BLaER1 treated with 17β-estradiol and CSF1 and Interleukin-3, amounts not matched to agents 10 nM and 100 nM (cell line): ENCODE data around the gene SCARF1.
A peak's percentile ranks its signal among the peaks of the same experiment; 100 is the strongest.

Source experiments
- H3K27ac ChIP-seq, 11 experiments: shearing (Covaris generic); formaldehyde crosslinking; 2 replicates each; pipeline ENCODE4 v1.8.1; 2022
- H3K27me3 ChIP-seq, 11 experiments: shearing (Covaris generic); formaldehyde crosslinking; 2 replicates each; pipeline ENCODE4 v1.8.1; 2022
- H3K36me3 ChIP-seq, 11 experiments: shearing (Covaris generic); formaldehyde crosslinking; 2 replicates each; pipeline ENCODE4 v1.8.1; 2022
- H3K4me1 ChIP-seq, 10 experiments: shearing (Covaris generic); formaldehyde crosslinking; 2 replicates each; pipeline ENCODE4 v1.8.1; 2022
- H3K4me2 ChIP-seq, 11 experiments: shearing (Covaris generic); formaldehyde crosslinking; 2 replicates each; pipeline ENCODE4 v1.8.1; 2022
- H3K4me3 ChIP-seq, 10 experiments: shearing (Covaris generic); formaldehyde crosslinking; 2 replicates each; pipeline ENCODE4 v1.8.1; 2022
- H3K9ac ChIP-seq, 11 experiments: shearing (Covaris generic); formaldehyde crosslinking; 2 replicates each; pipeline ENCODE4 v1.8.1; 2022
- H3K9me3 ChIP-seq, 11 experiments: shearing (Covaris generic); formaldehyde crosslinking; replicated peaks in 1 of 11; 2 replicates each; pipeline ENCODE4 v1.8.1; 2022
- H4K20me1 ChIP-seq, 11 experiments: shearing (Covaris generic); formaldehyde crosslinking; 2 replicates each; pipeline ENCODE4 v1.8.1; 2022
- Cebpa-rat ChIP-seq, 11 experiments: shearing (Covaris generic); IDR thresholded peaks; 2 replicates each; pipeline ENCODE4 v1.8.1; 2022

SCARF1 gene

DNA sequence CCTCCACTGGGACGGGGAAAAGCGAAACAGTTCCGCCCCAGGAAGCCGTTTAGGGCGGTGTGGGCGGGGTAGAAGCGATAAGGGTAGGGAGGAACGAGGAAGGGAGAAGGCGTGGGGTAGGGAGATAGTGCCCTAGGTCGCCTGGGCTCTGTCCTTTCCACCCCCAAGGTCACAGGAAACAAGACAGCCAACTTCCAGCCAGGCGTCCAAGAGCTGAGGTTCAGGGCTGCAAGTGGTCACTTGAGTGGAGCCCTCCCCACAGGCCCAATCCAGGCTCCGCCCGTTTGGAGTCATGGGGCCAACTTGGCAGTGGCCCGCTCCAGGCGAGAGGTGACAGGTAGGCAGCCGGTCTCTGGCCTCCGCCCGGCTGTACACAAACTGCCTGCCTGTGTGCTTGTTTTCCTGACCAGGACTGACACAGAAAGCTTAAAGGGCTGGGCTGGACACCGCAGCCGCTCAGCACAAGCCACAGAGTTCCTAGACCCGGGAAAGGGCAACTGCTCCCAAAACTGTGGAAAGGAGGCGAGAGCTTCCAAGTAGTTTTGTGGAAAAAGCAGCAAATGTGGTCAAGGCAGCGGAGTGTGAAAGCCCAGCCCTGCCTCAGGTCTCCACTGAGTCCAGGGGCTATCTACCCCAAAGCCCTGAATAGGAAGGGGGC is 4.4 kb upstream of the SCARF1 start, which contains the start of gene RILP:
TSS of gene RILP (minus strand) at position 23 of the 658 bp plus-strand sequence. CDS start 62 bp downstream, outside the sequence.
- peaks cover 50 to 57% (median 51%) of the 10 kb centered on the region in 11 experiments for H3K36me3 ChIP-seq

DNA sequence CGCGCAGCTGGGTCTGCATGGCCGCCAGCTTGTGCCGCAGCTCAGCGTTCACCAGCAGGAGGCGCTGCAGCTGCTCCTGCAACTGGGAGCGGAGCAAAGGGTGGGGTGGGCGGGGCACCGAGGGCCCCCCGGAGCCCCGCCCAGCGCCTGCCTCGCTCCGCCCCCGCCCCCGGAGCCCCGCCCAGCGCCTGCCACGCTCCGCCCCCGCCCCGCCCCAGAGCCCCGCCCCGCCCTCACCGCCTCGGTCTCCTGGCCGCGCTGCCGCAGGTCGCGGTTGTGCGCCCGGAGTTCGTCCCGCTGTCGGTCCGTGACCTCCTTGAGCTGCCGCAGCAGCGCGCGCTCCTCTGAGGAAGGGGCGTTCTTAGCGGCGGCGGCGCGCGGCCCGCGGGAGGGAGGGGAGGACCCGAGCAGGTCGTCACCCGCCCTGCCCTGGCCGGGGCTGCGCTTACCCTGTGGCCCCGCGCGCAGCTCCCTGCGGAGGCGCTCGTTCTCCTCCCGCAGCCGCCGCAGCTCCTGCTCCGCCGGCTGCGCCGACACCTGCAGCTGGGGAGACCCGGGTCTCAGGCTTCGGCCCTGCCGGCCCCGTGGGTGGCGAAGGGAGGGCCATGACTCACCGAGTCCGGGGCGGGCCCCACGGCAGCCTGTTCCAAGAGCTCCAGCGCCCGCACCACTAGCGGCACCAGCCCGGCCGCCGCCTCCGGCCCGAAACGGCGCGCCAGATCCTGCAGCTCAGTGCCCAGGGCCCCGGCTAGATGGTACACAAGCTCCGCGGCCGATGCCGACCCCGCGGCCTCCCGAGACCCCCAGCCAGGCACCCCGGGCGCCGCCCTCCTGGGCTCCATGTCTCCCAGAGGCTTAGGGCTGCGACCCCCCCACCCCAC is 3.7 kb upstream of the SCARF1 start:
- H3K4me3 ChIP-seq: peak overlapping the region; percentile 58 to 80 (median 68)
- no peaks in the 10 kb centered on the region for H3K27me3 ChIP-seq
- H3K36me3 ChIP-seq: peaks cover 43 to 49% (median 43%) of the 10 kb centered on the region in 11 experiments
- no peak for TF ChIP-seq Cebpa-rat (IDR thresholded peaks at IDR 0.05)
- H3K4me2 ChIP-seq: peak overlapping the region; percentile 95 to 100 (median 99)
- H3K4me1 ChIP-seq: peaks cover 57 to 79% (median 69%) of the 10 kb centered on the region in 10 experiments
- H4K20me1 ChIP-seq: peaks cover 11 to 54% (median 44%) of the 10 kb centered on the region in 11 experiments; a peak in 20 of 22 replicates
- H3K27ac ChIP-seq: peak overlapping the region; percentile 65 to 88 (median 82); a peak in 21 of 22 replicates
- H3K9ac ChIP-seq: peak overlapping the region; percentile 71 to 90 (median 84)
- H3K9me3 ChIP-seq: no peaks in the 10 kb centered on the region

More for the DNA sequence above, 4.4 kb upstream of the SCARF1 start, which contains the start of gene RILP:
- TF ChIP-seq Cebpa-rat (IDR thresholded peaks at IDR 0.05): no peak
- no peaks in the 10 kb centered on the region for H3K9me3 ChIP-seq
- H3K27ac ChIP-seq: peak within 1 kb of the TSS; percentile 65 to 88 (median 82)
- H3K27me3 ChIP-seq: no peaks in the 10 kb centered on the region
- peak within 1 kb of the TSS; percentile 95 to 100 (median 99) for H3K4me2 ChIP-seq
- peak within 1 kb of the TSS; percentile 71 to 90 (median 84) for H3K9ac ChIP-seq
- H3K4me3 ChIP-seq: peak within 1 kb of the TSS; percentile 58 to 80 (median 68)
- peaks cover 54 to 71% (median 61%) of the 10 kb centered on the region in 10 experiments for H3K4me1 ChIP-seq
- peaks cover 11 to 61% (median 46%) of the 10 kb centered on the region in 11 experiments; a peak in 20 of 22 replicates for H4K20me1 ChIP-seq

DNA sequence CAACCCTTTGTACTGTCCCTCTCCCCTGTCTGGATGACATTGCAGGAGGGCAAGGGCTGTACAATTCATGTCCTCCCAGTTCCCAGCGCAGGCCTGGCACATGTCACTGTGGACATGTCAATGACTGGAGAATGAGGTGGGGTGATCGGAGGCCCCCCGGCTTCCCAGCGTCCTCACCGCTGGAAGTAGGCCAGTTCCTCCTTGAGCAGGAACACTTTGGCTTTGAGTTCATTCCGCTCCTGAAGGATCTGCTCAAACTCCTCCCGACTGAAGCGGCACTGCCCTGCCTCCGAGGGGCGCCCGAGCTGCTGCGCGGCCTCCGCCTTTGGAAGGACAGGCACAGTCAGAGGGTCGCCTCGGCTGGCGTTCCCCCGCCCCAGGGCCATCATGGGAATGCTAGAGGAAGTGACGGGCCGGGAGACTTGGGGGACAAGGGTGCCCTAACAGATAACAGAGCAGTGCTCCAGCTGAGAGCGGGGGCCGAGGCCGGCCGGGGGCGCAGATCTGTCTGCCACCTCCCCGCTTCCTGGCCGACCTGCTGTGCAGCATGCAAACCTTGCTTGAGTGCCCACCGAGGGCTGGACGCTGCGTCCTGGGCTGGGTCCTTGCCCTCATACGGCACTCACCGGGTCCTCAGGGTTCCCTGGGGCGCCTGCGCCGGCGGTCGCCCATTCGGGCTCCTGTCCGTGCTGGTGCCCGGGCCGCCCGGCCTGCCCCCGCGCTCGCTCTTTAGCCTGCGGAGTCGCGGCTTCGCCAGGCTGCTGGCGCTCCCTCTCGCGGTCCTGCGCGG is 2.8 kb upstream of the SCARF1 start:
- Histone ChIP-seq H3K27ac (peak overlapping the region; percentile 60 to 86 (median 76)), H4K20me1 (peaks cover 11 to 47% (median 36%) of the 10 kb centered on the region in 11 experiments; a peak in 20 of 22 replicates), H3K4me2 (peak overlapping the region; percentile 92 to 100 (median 99)), H3K4me1 (peaks cover 61 to 83% (median 75%) of the 10 kb centered on the region in 10 experiments), H3K4me3 (peak overlapping the region; percentile 56 to 71 (median 62)), H3K9me3 (no peaks in the 10 kb centered on the region), H3K9ac (peak overlapping the region; percentile 69 to 90 (median 79)), H3K36me3 (peaks cover 34 to 41% (median 35%) of the 10 kb centered on the region in 11 experiments), H3K27me3 (no peaks in the 10 kb centered on the region)
- TF ChIP-seq Cebpa-rat (IDR thresholded peaks at IDR 0.05): no peak

DNA sequence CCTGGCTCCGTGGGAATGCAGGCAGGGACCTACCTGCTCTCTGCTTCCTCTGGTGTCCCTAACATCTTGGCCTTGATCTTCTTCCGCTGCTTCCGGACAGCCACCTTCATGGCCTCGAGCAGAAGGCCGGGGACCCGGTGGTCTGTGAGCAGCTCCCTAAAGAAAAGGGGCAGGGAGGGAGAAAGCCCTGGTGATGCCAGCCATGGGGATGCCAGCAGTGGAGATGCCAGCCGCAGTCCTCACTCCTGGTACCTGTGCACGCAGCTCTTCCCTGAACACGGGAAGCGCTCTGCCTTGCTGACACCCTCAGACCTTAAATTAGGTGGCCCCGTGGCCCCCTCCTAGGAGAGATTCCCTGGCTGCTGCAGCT is 2.3 kb upstream of the SCARF1 start:
- Histone ChIP-seq H4K20me1 (peaks cover 12 to 43% (median 34%) of the 10 kb centered on the region in 11 experiments; a peak in 20 of 22 replicates), H3K27ac (peak overlapping the region in 8 of 11 experiments; percentile 73 to 86 (median 77); a peak in 17 of 22 replicates), H3K4me3 (peak overlapping the region; percentile 56 to 71 (median 62); a peak in 19 of 20 replicates), H3K27me3 (no peaks in the 10 kb centered on the region), H3K9me3 (no peaks in the 10 kb centered on the region), H3K4me2 (peak overlapping the region; percentile 92 to 100 (median 99)), H3K36me3 (peaks cover 29 to 36% (median 29%) of the 10 kb centered on the region in 11 experiments), H3K4me1 (peaks cover 61 to 82% (median 75%) of the 10 kb centered on the region in 10 experiments), H3K9ac (peak overlapping the region; percentile 69 to 90 (median 79); a peak in 21 of 22 replicates)
- TF ChIP-seq Cebpa-rat (IDR thresholded peaks at IDR 0.05): no peak

- Histone ChIP-seq H3K9ac (peak overlapping the region; percentile 82 to 90 (median 87); a peak in 21 of 22 replicates), H3K27me3 (no peaks in the 10 kb centered on the region), H3K4me3 (peak overlapping the region; percentile 69 to 92 (median 84)), H3K4me1 (peaks cover 54 to 72% (median 65%) of the 10 kb centered on the region in 10 experiments), H3K9me3 (no peaks in the 10 kb centered on the region), H3K27ac (peak overlapping the region; percentile 62 to 91 (median 83); a peak in 21 of 22 replicates), H3K4me2 (peak overlapping the region; percentile 92 to 100 (median 99)), H3K36me3 (peaks cover 15 to 33% (median 22%) of the 10 kb centered on the region in 11 experiments), H4K20me1 (peaks cover 7 to 34% (median 26%) of the 10 kb centered on the region in 11 experiments; a peak in 21 of 22 replicates)
- TF ChIP-seq Cebpa-rat (IDR thresholded peaks at IDR 0.05): no peak
Measured at GRCh38 chr17:1646199-1646875, 805 bp upstream of the SCARF1 start.

GRCh38 chr17:1644493-1645206 is 882 bp downstream of the SCARF1 start:
- Histone ChIP-seq H3K36me3 (peaks cover 8 to 35% (median 24%) of the 10 kb centered on the region in 11 experiments; a peak in 21 of 22 replicates), H3K27ac (peak overlapping the region; percentile 62 to 91 (median 83)), H3K9ac (peak overlapping the region; percentile 82 to 90 (median 87)), H3K4me1 (peaks cover 54 to 72% (median 65%) of the 10 kb centered on the region in 10 experiments), H3K9me3 (no peaks in the 10 kb centered on the region), H4K20me1 (peaks cover 10 to 35% (median 24%) of the 10 kb centered on the region in 11 experiments; a peak in 18 of 22 replicates), H3K4me3 (peak overlapping the region; percentile 69 to 92 (median 84)), H3K4me2 (peak overlapping the region; percentile 92 to 100 (median 99)), H3K27me3 (no peaks in the 10 kb centered on the region)
- no peak for TF ChIP-seq Cebpa-rat (IDR thresholded peaks at IDR 0.05)

GRCh38 chr17:1643999-1644492 is 1.5 kb downstream of the SCARF1 start:
- H3K36me3 ChIP-seq: peaks cover 12 to 41% (median 30%) of the 10 kb centered on the region in 11 experiments; a peak in 21 of 22 replicates
- H3K9ac ChIP-seq: peak overlapping the region; percentile 82 to 90 (median 87)
- peak overlapping the region; percentile 42 to 91 (median 83); a peak in 21 of 22 replicates for H3K27ac ChIP-seq
- H4K20me1 ChIP-seq: peaks cover 10 to 41% (median 29%) of the 10 kb centered on the region in 11 experiments; a peak in 18 of 22 replicates
- TF ChIP-seq Cebpa-rat (IDR thresholded peaks at IDR 0.05): no peak
- H3K4me2 ChIP-seq: peak overlapping the region; percentile 92 to 100 (median 99)
- no peaks in the 10 kb centered on the region for H3K27me3 ChIP-seq
- peaks cover 60 to 77% (median 69%) of the 10 kb centered on the region in 10 experiments for H3K4me1 ChIP-seq
- no peaks in the 10 kb centered on the region for H3K9me3 ChIP-seq
- H3K4me3 ChIP-seq: peak overlapping the region; percentile 69 to 92 (median 84)
